ENCODE measurements around the gene UBE3C. TPM values are rescaled to one million over a fixed set of nuclear protein-coding genes. Genes with fewer than 3 reads are reported as not detected.

The UBE3C gene
- total RNA-seq, 1 donor from 2014 or later = 56.9 TPM

GRCh38 chr7:157301610-157302120 is 162.9 kb downstream of the UBE3C start:
- peak overlapping the region; percentile 70 for H3K27ac ChIP-seq
- no peak for TF ChIP-seq CTCF (IDR thresholded peaks at IDR 0.05)
- intact Hi-C loops (cut with DNase I) = no loop called here
- peaks cover 15% of the 10 kb centered on the region for H3K4me1 ChIP-seq
- H3K36me3 ChIP-seq = no peaks in the 10 kb centered on the region
- ATAC-seq (no peak), DNase-seq (no peak)
- no peaks in the 10 kb centered on the region for H3K9me3 ChIP-seq
- no peaks in the 10 kb centered on the region for H3K27me3 ChIP-seq
- H3K4me3 ChIP-seq = no peak overlapping the region

- ATAC-seq = no peak
- intact Hi-C loops (cut with DNase I) = no loop called here
- no peak for DNase-seq
- no peak for TF ChIP-seq CTCF (IDR thresholded peaks at IDR 0.05)
- Histone ChIP-seq H3K4me3 (no peak overlapping the region), H3K4me1 (peaks cover 8% of the 10 kb centered on the region), H3K27me3 (no peaks in the 10 kb centered on the region), H3K36me3 (no peaks in the 10 kb centered on the region), H3K9me3 (no peaks in the 10 kb centered on the region), H3K27ac (no peak overlapping the region)
These were observed 168.4 kb downstream of the UBE3C start for GRCh38 chr7:157306846-157307838.

GRCh38 chr7:157309988-157310668 is 171.4 kb downstream of the UBE3C start:
- Histone ChIP-seq H3K4me1 (no peaks in the 10 kb centered on the region), H3K4me3 (no peak overlapping the region), H3K9me3 (no peaks in the 10 kb centered on the region), H3K27me3 (no peaks in the 10 kb centered on the region), H3K27ac (no peak overlapping the region), H3K36me3 (no peaks in the 10 kb centered on the region)
- no peak for TF ChIP-seq CTCF (IDR thresholded peaks at IDR 0.05)
- ATAC-seq = no peak
- DNase-seq = no peak
- intact Hi-C loops (cut with DNase I) = no loop called here

GRCh38 chr7:157310676-157311185 is 172.0 kb downstream of the UBE3C start:
- no peak overlapping the region for H3K27ac ChIP-seq
- no peak for TF ChIP-seq CTCF (IDR thresholded peaks at IDR 0.05)
- no peaks in the 10 kb centered on the region for H3K9me3 ChIP-seq
- ATAC-seq = no peak
- no peaks in the 10 kb centered on the region for H3K4me1 ChIP-seq
- intact Hi-C loops (cut with DNase I) = no loop called here
- no peak for DNase-seq
- no peaks in the 10 kb centered on the region for H3K27me3 ChIP-seq
- H3K4me3 ChIP-seq = no peak overlapping the region
- no peaks in the 10 kb centered on the region for H3K36me3 ChIP-seq

GRCh38 chr7:157312941-157313340 is 174.2 kb downstream of the UBE3C start:
- H3K27me3 ChIP-seq = no peaks in the 10 kb centered on the region
- peak; percentile 62 for ATAC-seq
- H3K4me3 ChIP-seq = no peak overlapping the region
- H3K9me3 ChIP-seq = no peaks in the 10 kb centered on the region
- intact Hi-C loops (cut with DNase I) = no loop called here
- H3K36me3 ChIP-seq = no peaks in the 10 kb centered on the region
- no peak overlapping the region for H3K27ac ChIP-seq
- TF ChIP-seq CTCF (IDR thresholded peaks at IDR 0.05) = no peak
- no peaks in the 10 kb centered on the region for H3K4me1 ChIP-seq
- no peak for DNase-seq

Measured in upper lobe of right lung (tissue), 1 donor.